K562 (cell line): Measurements from ENCODE around the gene PLCB1. TPM values are rescaled to one million over a fixed set of nuclear protein-coding genes. Genes with fewer than 3 reads are reported as not detected.

Source experiments
- ATAC-seq: fragments of 200-7000 bp; cut with Tn5 transposase; 3 replicates; pipeline ENCODE4 v1.9.1; 2020; ENCODE audit warnings: moderate library complexity
- BruUV-seq: library from RNA; stranded (reverse); fragments of 400-500 nt; replicated peaks from 2 replicates; lab custom pipeline; 2021; lab: Mats Ljungman, UMichigan
- CTCF ChIA-PET: fragments of 300-600 bp; formaldehyde crosslinking; extraction: SDS; loops from one replicate; lab custom pipeline; 2021; ENCODE audit warnings: low intra/inter-chr PET ratio; lab: Yijun Ruan, JAX
- POLR2A ChIA-PET: fragments of 300-600, 350-650 bp; sonication (Branson Sonifier 250); formaldehyde crosslinking; extraction: SDS; loops from one replicate; lab custom pipeline; 2021; ENCODE audit warnings: antibody characterized with exemption, inconsistent platforms; lab: Yijun Ruan, JAX
- DNase-seq, 4 experiments: peaks; one replicate each; pipeline versions ENCODE4 v3.0.0 to v3.0.0-alpha.2; 2011 to 2018; ENCODE audit warnings: low spot score in 3 of 4, mixed read lengths in 3 of 4; ENCODE audit errors: extremely low read depth in 1 of 4
- FAIRE-seq: peaks from 2 replicates; lab custom pipeline; 2011; peaks lifted over from hg19 to GRCh38; lab: Jason Lieb, UNC
- H2AFZ ChIP-seq: 2 replicates; pipeline ENCODE4 v1.6.0; 2011; ENCODE audit warnings: low read depth, low read length, control low read depth, inconsistent platforms
- H3K27ac ChIP-seq: fragments of 200-600 bp; 3 replicates; pipeline ENCODE4 v1.8.0; 2011; ENCODE audit warnings: low read depth, mild to moderate bottlenecking, control low read depth, inconsistent platforms, low read length, moderate library complexity, mixed read lengths; ENCODE audit errors: extremely low read depth
- H3K27me3 ChIP-seq, 2 experiments: fragments of 300-600 bp in 1 of 2; 2 replicates in 1 of 2; 3 replicates in 1 of 2; pipeline versions ENCODE4 v1.6.0 to v1.8.0; 2011; ENCODE audit warnings: inconsistent platforms in 2 of 2, low read length in 2 of 2, mild to moderate bottlenecking in 1 of 2, mixed read lengths in 1 of 2, moderate library complexity in 1 of 2; ENCODE audit not compliant: control insufficient read depth in 2 of 2, insufficient read depth in 2 of 2
- H3K36me3 ChIP-seq: fragments of 300-600 bp; 3 replicates; pipeline ENCODE4 v1.8.0; 2011; ENCODE audit warnings: mild to moderate bottlenecking, low read length, inconsistent platforms; ENCODE audit not compliant: control insufficient read depth, insufficient read depth
- H3K4me1 ChIP-seq, 2 experiments: fragments of 200-600 bp in 1 of 2; replicated peaks in 1 of 2; 2 replicates in 1 of 2; 3 replicates in 1 of 2; pipeline versions ENCODE4 v1.5.1 to v1.8.0; 2011; ENCODE audit warnings: inconsistent platforms in 2 of 2, low read length in 2 of 2, mild to moderate bottlenecking in 1 of 2, mixed read lengths in 1 of 2, moderate library complexity in 1 of 2; ENCODE audit not compliant: control insufficient read depth in 2 of 2, insufficient read depth in 2 of 2
- H3K4me2 ChIP-seq: 2 replicates; pipeline ENCODE4 v1.6.1; 2011; ENCODE audit warnings: low read length, control low read depth, inconsistent platforms, mixed read lengths; ENCODE audit not compliant: insufficient read depth
- H3K4me3 ChIP-seq: fragments of 200-600 bp; sonication (generic), shearing (Covaris generic); 2 replicates; pipeline ENCODE4 v1.5.1; 2016; ENCODE audit warnings: control low read depth, inconsistent platforms
- H3K79me2 ChIP-seq: fragments of 200-600 bp; 3 replicates; pipeline ENCODE4 v1.8.0; 2011; ENCODE audit warnings: low read length, inconsistent platforms; ENCODE audit not compliant: control insufficient read depth, insufficient read depth
- H3K9ac ChIP-seq, 2 experiments: 2 replicates each; pipeline versions ENCODE4 v1.6.0 to v1.6.1; 2011; ENCODE audit warnings: low read depth in 2 of 2, low read length in 2 of 2, control low read depth in 1 of 2, inconsistent platforms in 1 of 2, mild to moderate bottlenecking in 1 of 2, mixed read lengths in 1 of 2; ENCODE audit not compliant: insufficient read depth in 1 of 2
- H3K9me1 ChIP-seq: one replicate; pipeline ENCODE4 v1.6.0; 2011; ENCODE audit warnings: inconsistent platforms, mild to moderate bottlenecking, low read length, moderate library complexity; ENCODE audit not compliant: control insufficient read depth, insufficient read depth
- H3K9me3 ChIP-seq: replicated peaks from 2 replicates; pipeline ENCODE4 v1.5.1; 2011; ENCODE audit warnings: low read depth, low read length, inconsistent platforms; ENCODE audit not compliant: control insufficient read depth, insufficient read depth
- H4K20me1 ChIP-seq: replicated peaks from 2 replicates; pipeline ENCODE4 v1.6.1; 2011; ENCODE audit warnings: low read length, inconsistent platforms, mixed read lengths; ENCODE audit not compliant: control insufficient read depth, insufficient read depth
- CBX3 ChIP-seq, 2 experiments: IDR thresholded peaks; 1 replicate in 1 of 2; 2 replicates in 1 of 2; pipeline ENCODE4 v1.6.1; 2012; ENCODE audit warnings: inconsistent platforms in 2 of 2, low read length in 2 of 2, borderline replicate concordance in 1 of 2, control low read depth in 1 of 2
- E4F1 ChIP-seq: fragments of 250-450 bp; sonication (Bioruptor Pico); IDR thresholded peaks from 2 replicates; pipeline ENCODE4 v1.5.0; 2021; ENCODE audit warnings: mild to moderate bottlenecking, borderline replicate concordance
- IRF2 ChIP-seq: sonication (generic); formaldehyde crosslinking; IDR thresholded peaks from 2 replicates; pipeline ENCODE4 v1.8.1; 2022; ENCODE audit warnings: mild to moderate bottlenecking, missing genetic modification reagents
- MAFF ChIP-seq: IDR thresholded peaks from 2 replicates; pipeline ENCODE4 v1.6.1; 2012; ENCODE audit warnings: low read length, improper control_type of control experiment
- SRSF3 ChIP-seq: fragments of 200-400 bp; formaldehyde crosslinking; IDR thresholded peaks from 2 replicates; pipeline ENCODE4 v1.6.1; 2016; ENCODE audit warnings: mild to moderate bottlenecking, low read length, moderate library complexity; ENCODE audit not compliant: insufficient read depth
- TEAD2 ChIP-seq: fragments of 450-650 bp; IDR thresholded peaks from 2 replicates; pipeline ENCODE4 v1.6.1; 2016; ENCODE audit warnings: missing genetic modification characterization, control low read depth, missing compliant biosample characterization
- TOE1 ChIP-seq, 2 experiments: fragments of 450-650 bp in 1 of 2; sonication (generic) in 1 of 2; formaldehyde crosslinking in 1 of 2; IDR thresholded peaks; 2 replicates each; pipeline versions ENCODE4 v1.7.1 to v1.8.0; 2016 to 2022; ENCODE audit warnings: borderline replicate concordance in 2 of 2, mild to moderate bottlenecking in 2 of 2, antibody characterized with exemption in 1 of 2, inconsistent platforms in 1 of 2, low read depth in 1 of 2, missing genetic modification reagents in 1 of 2, moderate library complexity in 1 of 2
- TSC22D4 ChIP-seq: fragments of 450-650 bp; IDR thresholded peaks from 2 replicates; pipeline ENCODE4 v1.6.1; 2016; ENCODE audit warnings: missing genetic modification characterization, missing biosample characterization, control low read depth
- ZBTB17 ChIP-seq: fragments of 450-650 bp; formaldehyde crosslinking; IDR thresholded peaks from 2 replicates; pipeline ENCODE4 v1.4.0; 2020; ENCODE audit warnings: mild to moderate bottlenecking
- WGBS: fragments of 100-300 bp; shearing (Covaris generic); methylation state at CpG from one replicate; pipeline ENCODE4 v1.1.6; 2016; ENCODE audit warnings: low coverage, mixed read lengths; ENCODE audit not compliant: insufficient coverage; ENCODE audit errors: missing lambda C conversion rate; 5-methylcytosine and 5-hydroxymethylcytosine counted together
- in situ Hi-C: fragments of 300-500 bp; cut with MboI; formaldehyde crosslinking; loops from 4 replicates; pipeline ENCODE4 v1.15.0; 2018; ENCODE audit warnings: inconsistent platforms, mixed read lengths
- intact Hi-C: fragments of 100-400 bp; cut with micrococcal nuclease; formaldehyde crosslinking; loops from 2 replicates; pipeline ENCODE4 v1.14.2; 2022
- polyA plus RNA-seq, 8 experiments: library from polyadenylated mRNA; depleted of rRNA in 4 of 8; stranded (reverse) in 5 of 8; unstranded in 3 of 8; fragments of >200 nt; fragmentation: Nextera tagmentation in 2 of 8; fragmentation: Illumina TruSeq in 1 of 8; extraction: Ambion mirVana in 2 of 8; extraction: Trizol in 1 of 8; gene quantifications; 2 replicates each; pipeline versions ENCODE4 v1.2.1 to v1.2.3, GENCODE V29; 2011 to 2014; ENCODE audit warnings: inconsistent platforms in 1 of 8, missing spikeins in 1 of 8
- total RNA-seq, 7 experiments: library from RNA; depleted of rRNA in 6 of 7; stranded (reverse); fragments of >200 nt in 6 of 7; fragmentation: Illumina TruSeq in 2 of 7; extraction: Trizol in 2 of 7; gene quantifications; 2 replicates each; pipeline versions ENCODE4 v1.2.1 to v1.2.3, GENCODE V29; 2011 to 2021; ENCODE audit warnings: low replicate concordance in 1 of 7
- TF ChIP-seq, protein P1 (sequence below), 2 experiments: fragments of 450-650 bp in 1 of 2; IDR thresholded peaks; 2 replicates each; pipeline ENCODE4 v1.6.1; 2011 to 2017; ENCODE audit warnings: low read depth in 2 of 2, antibody characterized with exemption in 1 of 2, borderline replicate concordance in 1 of 2, low read length in 1 of 2, mild to moderate bottlenecking in 1 of 2, mixed read lengths in 1 of 2; ENCODE audit not compliant: control insufficient read depth in 1 of 2
- TF ChIP-seq, protein P2 (sequence below): fragments of 250-450 bp; sonication (Bioruptor Pico); IDR thresholded peaks from 2 replicates; pipeline ENCODE4 v1.5.1; 2021; ENCODE audit warnings: mild to moderate bottlenecking

The PLCB1 gene
- total and polyA plus RNA-seq, 9 of the 15 experiments (the other 6 are each of a cell fraction or from before 2014, with no cell fraction given): 0.34 to 3.1 (median 1.3) TPM

DNA sequence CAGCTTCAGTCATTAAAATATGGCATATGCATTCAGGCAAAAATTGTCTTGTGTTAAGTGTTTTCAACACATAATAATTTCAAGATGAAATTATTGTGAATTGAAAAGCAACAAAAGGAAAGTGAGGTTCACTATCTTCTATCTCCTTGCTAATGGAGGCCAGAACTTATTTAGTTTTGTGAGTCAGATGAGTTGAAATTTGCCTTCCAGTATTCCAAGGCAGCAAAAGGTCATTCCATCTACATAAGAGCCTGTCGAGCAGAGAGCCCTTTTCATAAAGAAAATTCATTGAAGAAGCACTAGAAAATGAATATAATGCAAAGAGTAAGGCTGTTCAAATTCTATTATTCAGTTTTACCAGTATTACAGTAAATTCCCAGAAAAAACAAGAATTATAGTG, 274.3 kb downstream of the PLCB1 start (continued):
- no peak for TF ChIP-seq ZBTB17 (CRISPR knock-in tag)

- CTCF ChIA-PET: no interaction called here
- Histone ChIP-seq H2AFZ (no peak overlapping the region), H3K4me2 (no peak overlapping the region), H3K4me1 (no peaks in the 10 kb centered on the region), H4K20me1 (no peaks in the 10 kb centered on the region), H3K9ac (no peak overlapping the region), H3K27ac (no peak overlapping the region), H3K79me2 (no peaks in the 10 kb centered on the region), H3K36me3 (no peaks in the 10 kb centered on the region), H3K27me3 (no peaks in the 10 kb centered on the region), H3K9me3 (no peaks in the 10 kb centered on the region), H3K9me1 (no peaks in the 10 kb centered on the region), H3K4me3 (no peak overlapping the region)
- 0% methylated on average over 4 of the region's 4 CpGs for whole genome bisulfite sequencing
- POLR2A ChIA-PET: interaction anchor here (0.7 kb wide), 1 partner anchor 310 kb away, joined by 3 read pairs; no protein-coding TSS in a partner anchor
- DNase-seq: no peak
- in situ Hi-C loops: no loop called here
- no peak for FAIRE-seq
- no TSS peak for BruUV-seq
- intact Hi-C loops: no loop called here
- no peak for ATAC-seq
- no peak for TF ChIP-seq TSC22D4 (tag)
- TF ChIP-seq CBX3 (IDR thresholded peaks at IDR 0.05; ENCODE audit: borderline replicate concordance in 1 of 2, low read length in 2 of 2): no peak
- no peak for TF ChIP-seq SRSF3
- no peak for TF ChIP-seq MAFF
- TF ChIP-seq, protein P1, sequence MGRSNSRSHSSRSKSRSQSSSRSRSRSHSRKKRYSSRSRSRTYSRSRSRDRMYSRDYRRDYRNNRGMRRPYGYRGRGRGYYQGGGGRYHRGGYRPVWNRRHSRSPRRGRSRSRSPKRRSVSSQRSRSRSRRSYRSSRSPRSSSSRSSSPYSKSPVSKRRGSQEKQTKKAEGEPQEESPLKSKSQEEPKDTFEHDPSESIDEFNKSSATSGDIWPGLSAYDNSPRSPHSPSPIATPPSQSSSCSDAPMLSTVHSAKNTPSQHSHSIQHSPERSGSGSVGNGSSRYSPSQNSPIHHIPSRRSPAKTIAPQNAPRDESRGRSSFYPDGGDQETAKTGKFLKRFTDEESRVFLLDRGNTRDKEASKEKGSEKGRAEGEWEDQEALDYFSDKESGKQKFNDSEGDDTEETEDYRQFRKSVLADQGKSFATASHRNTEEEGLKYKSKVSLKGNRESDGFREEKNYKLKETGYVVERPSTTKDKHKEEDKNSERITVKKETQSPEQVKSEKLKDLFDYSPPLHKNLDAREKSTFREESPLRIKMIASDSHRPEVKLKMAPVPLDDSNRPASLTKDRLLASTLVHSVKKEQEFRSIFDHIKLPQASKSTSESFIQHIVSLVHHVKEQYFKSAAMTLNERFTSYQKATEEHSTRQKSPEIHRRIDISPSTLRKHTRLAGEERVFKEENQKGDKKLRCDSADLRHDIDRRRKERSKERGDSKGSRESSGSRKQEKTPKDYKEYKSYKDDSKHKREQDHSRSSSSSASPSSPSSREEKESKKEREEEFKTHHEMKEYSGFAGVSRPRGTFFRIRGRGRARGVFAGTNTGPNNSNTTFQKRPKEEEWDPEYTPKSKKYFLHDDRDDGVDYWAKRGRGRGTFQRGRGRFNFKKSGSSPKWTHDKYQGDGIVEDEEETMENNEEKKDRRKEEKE (IDR thresholded peaks at IDR 0.05; ENCODE audit: borderline replicate concordance in 1 of 2, control insufficient read depth in 1 of 2, low read depth in 2 of 2, low read length in 1 of 2): no peak
- TF ChIP-seq TOE1 (IDR thresholded peaks at IDR 0.05; ENCODE audit: borderline replicate concordance): no peak
- no peak for TF ChIP-seq TOE1 (CRISPR knock-in tag; IDR thresholded peaks at IDR 0.05; ENCODE audit: borderline replicate concordance, low read depth)
- no peak for TF ChIP-seq TEAD2
- no peak for TF ChIP-seq E4F1
- TF ChIP-seq IRF2 (CRISPR knock-in tag): no peak
- TF ChIP-seq, protein P2, sequence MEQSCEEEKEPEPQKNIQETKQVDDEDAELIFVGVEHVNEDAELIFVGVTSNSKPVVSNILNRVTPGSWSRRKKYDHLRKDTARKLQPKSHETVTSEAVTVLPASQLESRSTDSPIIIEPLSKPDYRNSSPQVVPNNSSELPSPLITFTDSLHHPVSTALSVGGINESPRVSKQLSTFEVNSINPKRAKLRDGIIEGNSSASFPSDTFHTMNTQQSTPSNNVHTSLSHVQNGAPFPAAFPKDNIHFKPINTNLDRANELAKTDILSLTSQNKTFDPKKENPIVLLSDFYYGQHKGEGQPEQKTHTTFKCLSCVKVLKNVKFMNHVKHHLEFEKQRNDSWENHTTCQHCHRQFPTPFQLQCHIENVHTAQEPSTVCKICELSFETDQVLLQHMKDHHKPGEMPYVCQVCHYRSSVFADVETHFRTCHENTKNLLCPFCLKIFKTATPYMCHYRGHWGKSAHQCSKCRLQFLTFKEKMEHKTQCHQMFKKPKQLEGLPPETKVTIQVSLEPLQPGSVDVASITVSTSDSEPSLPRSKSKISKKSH: no peak
These were observed 276.7 kb downstream of the PLCB1 start for GRCh38 chr20:8408587-8409307.
